MM.1S (cell line): Measurements from ENCODE around the gene PTPRJ.

Source experiments
- DNase-seq: peaks from one replicate; pipeline ENCODE4 v3.0.0-alpha.2; 2015
- H2AFZ ChIP-seq: fragments of 300-600 bp; sonication (generic); 2 replicates; pipeline ENCODE4 v1.6.0; 2016; ENCODE audit warnings: antibody characterized with exemption, low read length
- H3F3A ChIP-seq: fragments of 300-600 bp; sonication (generic); 2 replicates; pipeline ENCODE4 v1.6.1; 2016; ENCODE audit warnings: mild to moderate bottlenecking, antibody characterized with exemption, low read length, moderate library complexity, mixed read lengths; ENCODE audit not compliant: insufficient read depth
- H3K27ac ChIP-seq: fragments of 300-600 bp; sonication (generic); 2 replicates; pipeline ENCODE4 v1.5.1; 2016; ENCODE audit warnings: mild to moderate bottlenecking, low read length
- H3K27me3 ChIP-seq: fragments of 300-600 bp; sonication (generic); replicated peaks from 2 replicates; pipeline ENCODE4 v1.6.0; 2016; ENCODE audit warnings: low read length; ENCODE audit not compliant: insufficient read depth
- H3K36me3 ChIP-seq: fragments of 300-600 bp; sonication (generic); replicated peaks from 2 replicates; pipeline ENCODE4 v1.6.1; 2016; ENCODE audit warnings: mild to moderate bottlenecking, low read length, mixed read lengths; ENCODE audit not compliant: insufficient read depth
- H3K4me1 ChIP-seq: fragments of 300-600 bp; sonication (generic); 2 replicates; pipeline ENCODE4 v1.6.1; 2016; ENCODE audit warnings: low read length, mixed read lengths
- H3K4me2 ChIP-seq: fragments of 300-600 bp; sonication (generic); 2 replicates; pipeline ENCODE4 v1.6.0; 2016; ENCODE audit warnings: low read depth, low read length
- H3K4me3 ChIP-seq: fragments of 300-600 bp; sonication (generic); 2 replicates; pipeline ENCODE4 v1.5.1; 2016; ENCODE audit warnings: low read length, mixed read lengths
- H3K79me2 ChIP-seq: fragments of 300-600 bp; sonication (generic); 2 replicates; pipeline ENCODE4 v1.6.1; 2016; ENCODE audit warnings: mixed run types, low read length, mixed read lengths
- H3K9ac ChIP-seq: fragments of 300-600 bp; sonication (generic); 2 replicates; pipeline ENCODE4 v1.6.1; 2016; ENCODE audit warnings: low read length, mixed read lengths
- H3K9me2 ChIP-seq: fragments of 300-600 bp; sonication (generic); replicated peaks from 2 replicates; pipeline ENCODE4 v1.6.1; 2016; ENCODE audit warnings: mild to moderate bottlenecking, low read length, mixed read lengths; ENCODE audit not compliant: insufficient read depth
- H3K9me3 ChIP-seq: fragments of 300-600 bp; sonication (generic); replicated peaks from 2 replicates; pipeline ENCODE4 v1.6.1; 2016; ENCODE audit warnings: mild to moderate bottlenecking, low read length, mixed read lengths; ENCODE audit not compliant: insufficient read depth
- H4K20me1 ChIP-seq: fragments of 300-600 bp; sonication (generic); 2 replicates; pipeline ENCODE4 v1.6.1; 2016; ENCODE audit warnings: mild to moderate bottlenecking, low read length, moderate library complexity, mixed read lengths; ENCODE audit not compliant: insufficient read depth
- EZH2 ChIP-seq: fragments of 300-600 bp; sonication (generic); optimal IDR thresholded peaks from 2 replicates; pipeline ENCODE3; 2017; ENCODE audit warnings: low read depth, mild to moderate bottlenecking, antibody characterized with exemption, low read length, mixed read lengths
- EZH2phosphoT487 ChIP-seq: fragments of 300-600 bp; sonication (generic); IDR thresholded peaks from 2 replicates; pipeline ENCODE4 v1.6.1; 2018; ENCODE audit warnings: antibody characterized with exemption, low read length
- TF ChIP-seq, protein P1 (sequence below): fragments of 300-600 bp; sonication (generic); IDR thresholded peaks from 2 replicates; pipeline ENCODE4 v1.5.1; 2016; ENCODE audit warnings: antibody characterized with exemption, low read length, mixed read lengths

PTPRJ gene

DNA sequence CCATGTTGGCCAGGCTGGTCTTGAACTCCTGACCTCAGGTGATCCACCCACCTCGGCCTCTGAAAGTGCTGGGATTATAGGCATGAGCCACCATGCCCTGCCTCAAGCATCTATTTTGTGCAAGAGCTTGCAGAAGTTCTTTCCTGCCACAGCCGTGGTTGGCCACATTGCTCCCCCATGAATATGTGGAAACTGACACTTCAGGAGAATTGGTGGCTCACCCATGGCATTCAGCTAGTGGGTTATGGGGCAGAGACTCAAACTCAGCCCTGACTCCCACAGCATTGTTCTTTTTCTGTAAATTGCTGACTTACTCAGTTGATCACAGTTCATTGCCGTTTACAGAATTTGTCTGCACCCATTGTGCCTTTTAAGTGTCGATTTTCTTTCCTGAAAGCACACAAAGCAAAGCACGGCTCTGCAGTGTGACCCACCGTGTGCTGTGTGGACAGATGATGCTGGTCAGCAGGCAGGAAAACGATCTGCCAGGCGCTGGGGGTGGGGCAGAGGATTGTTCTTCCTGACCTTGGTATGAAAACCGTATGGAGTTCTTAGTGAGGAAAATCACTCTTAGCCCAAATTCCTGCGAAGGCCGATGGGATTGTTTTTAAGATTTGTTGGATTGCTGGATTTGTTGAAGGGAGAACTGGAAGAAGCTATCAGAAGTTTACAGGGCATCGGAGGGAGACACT lies 115.6 kb downstream of the PTPRJ start:
- Histone ChIP-seq H3K36me3 (no peaks in the 10 kb centered on the region), H3K27ac (no peak overlapping the region), H3K27me3 (no peaks in the 10 kb centered on the region), H3F3A (peaks cover 12% of the 10 kb centered on the region), H3K4me2 (no peak overlapping the region), H2AFZ (no peak overlapping the region), H3K79me2 (no peaks in the 10 kb centered on the region), H3K4me1 (peaks cover 15% of the 10 kb centered on the region), H3K9ac (no peak overlapping the region), H4K20me1 (no peaks in the 10 kb centered on the region), H3K9me3 (no peaks in the 10 kb centered on the region), H3K4me3 (no peak overlapping the region), H3K9me2 (no peaks in the 10 kb centered on the region)
- TF ChIP-seq EZH2phosphoT487 (no peak), EZH2 (no peak)
- TF ChIP-seq, protein P1, sequence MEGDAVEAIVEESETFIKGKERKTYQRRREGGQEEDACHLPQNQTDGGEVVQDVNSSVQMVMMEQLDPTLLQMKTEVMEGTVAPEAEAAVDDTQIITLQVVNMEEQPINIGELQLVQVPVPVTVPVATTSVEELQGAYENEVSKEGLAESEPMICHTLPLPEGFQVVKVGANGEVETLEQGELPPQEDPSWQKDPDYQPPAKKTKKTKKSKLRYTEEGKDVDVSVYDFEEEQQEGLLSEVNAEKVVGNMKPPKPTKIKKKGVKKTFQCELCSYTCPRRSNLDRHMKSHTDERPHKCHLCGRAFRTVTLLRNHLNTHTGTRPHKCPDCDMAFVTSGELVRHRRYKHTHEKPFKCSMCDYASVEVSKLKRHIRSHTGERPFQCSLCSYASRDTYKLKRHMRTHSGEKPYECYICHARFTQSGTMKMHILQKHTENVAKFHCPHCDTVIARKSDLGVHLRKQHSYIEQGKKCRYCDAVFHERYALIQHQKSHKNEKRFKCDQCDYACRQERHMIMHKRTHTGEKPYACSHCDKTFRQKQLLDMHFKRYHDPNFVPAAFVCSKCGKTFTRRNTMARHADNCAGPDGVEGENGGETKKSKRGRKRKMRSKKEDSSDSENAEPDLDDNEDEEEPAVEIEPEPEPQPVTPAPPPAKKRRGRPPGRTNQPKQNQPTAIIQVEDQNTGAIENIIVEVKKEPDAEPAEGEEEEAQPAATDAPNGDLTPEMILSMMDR: no peak
- DNase-seq: no peak

DNA sequence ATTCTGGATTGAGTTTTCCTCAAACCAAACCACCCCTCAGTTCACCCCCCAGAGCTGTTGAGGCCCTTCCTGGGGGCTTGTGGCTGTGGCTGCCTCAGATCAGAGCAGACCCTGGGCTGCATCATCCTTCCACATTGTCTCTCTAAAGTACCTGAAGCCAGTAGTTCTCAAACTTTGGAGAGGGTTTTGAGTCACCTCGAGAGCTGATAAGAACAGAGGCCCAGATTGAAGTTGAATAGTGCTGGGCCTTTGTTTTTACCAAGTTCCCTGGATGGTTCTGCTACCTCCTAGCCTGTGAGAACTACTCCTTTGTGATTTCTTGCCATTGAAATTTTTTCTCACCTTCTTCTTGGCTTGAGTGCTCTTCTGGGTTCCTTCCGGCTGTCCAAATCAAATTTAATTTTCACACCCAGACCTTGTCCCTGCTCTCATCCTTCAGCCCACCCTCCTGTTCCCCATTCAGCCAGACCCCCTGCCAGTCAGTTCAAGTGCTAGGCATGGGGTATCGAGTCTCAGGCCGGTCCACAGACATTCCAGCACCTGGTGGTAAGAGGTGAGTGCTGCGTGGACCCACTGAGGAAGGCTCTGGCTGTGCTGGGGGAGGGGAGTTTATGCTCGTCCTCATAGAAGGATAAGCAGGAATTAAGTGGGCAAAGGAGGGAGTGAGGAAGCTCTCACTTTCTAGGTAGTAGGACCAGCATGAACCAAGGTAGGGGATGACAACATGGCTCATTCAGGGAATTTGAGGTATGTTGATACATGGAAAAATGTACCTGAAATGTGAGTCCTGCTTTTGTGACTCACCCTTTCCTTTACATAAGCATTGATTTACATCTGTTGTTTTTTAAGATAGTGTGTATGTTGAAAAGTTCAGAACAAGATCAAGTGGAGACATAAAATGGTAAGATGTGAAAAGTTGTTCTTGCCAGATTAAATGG lies 116.5 kb downstream of the PTPRJ start:
- peaks cover 15% of the 10 kb centered on the region for H3K4me1 ChIP-seq
- H2AFZ ChIP-seq: no peak overlapping the region
- TF ChIP-seq, protein P1: no peak
- TF ChIP-seq EZH2 (no peak), EZH2phosphoT487 (no peak)
- H3K9me2 ChIP-seq: no peaks in the 10 kb centered on the region
- H4K20me1 ChIP-seq: no peaks in the 10 kb centered on the region
- no peak for DNase-seq
- H3K27ac ChIP-seq: no peak overlapping the region
- no peaks in the 10 kb centered on the region for H3K79me2 ChIP-seq
- H3K9me3 ChIP-seq: no peaks in the 10 kb centered on the region
- H3K4me3 ChIP-seq: no peak overlapping the region
- H3K4me2 ChIP-seq: no peak overlapping the region
- no peaks in the 10 kb centered on the region for H3K36me3 ChIP-seq
- H3F3A ChIP-seq: peaks cover 12% of the 10 kb centered on the region
- no peaks in the 10 kb centered on the region for H3K27me3 ChIP-seq
- no peak overlapping the region for H3K9ac ChIP-seq

DNA sequence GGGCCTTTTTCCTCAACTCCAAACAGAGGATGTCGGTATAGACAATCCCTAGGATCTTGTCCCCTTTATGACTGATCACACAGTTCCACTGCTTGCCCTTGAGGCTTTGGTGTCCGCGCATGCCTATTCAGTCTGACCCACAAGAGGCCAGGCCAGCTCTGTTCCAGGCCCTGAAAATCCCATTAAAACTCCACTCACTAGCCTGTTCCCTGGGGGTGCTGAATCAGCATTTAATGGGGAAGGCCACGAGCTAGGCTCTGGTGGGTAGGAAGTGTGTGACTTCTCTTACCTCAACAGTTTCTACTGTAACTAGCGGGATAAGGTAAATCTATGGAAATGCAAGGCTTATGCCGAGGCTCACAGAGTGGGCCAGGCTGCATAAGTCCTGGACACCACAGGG lies 117.7 kb downstream of the PTPRJ start:
- Histone ChIP-seq H3K4me3 (no peak overlapping the region), H2AFZ (no peak overlapping the region), H3K27ac (no peak overlapping the region), H3K9me3 (no peaks in the 10 kb centered on the region), H3K9ac (no peak overlapping the region), H3K27me3 (no peaks in the 10 kb centered on the region), H4K20me1 (no peaks in the 10 kb centered on the region), H3K79me2 (no peaks in the 10 kb centered on the region), H3K9me2 (no peaks in the 10 kb centered on the region), H3K4me1 (peaks cover 15% of the 10 kb centered on the region), H3F3A (peaks cover 12% of the 10 kb centered on the region), H3K4me2 (no peak overlapping the region), H3K36me3 (no peaks in the 10 kb centered on the region)
- TF ChIP-seq EZH2phosphoT487 (no peak), EZH2 (no peak)
- TF ChIP-seq, protein P1: no peak
- no peak for DNase-seq
